Activated B cell treated with CpG ODN at 0.5 μM for 24 hours (primary cell): ENCODE data around the gene SPIN2B. TPM values are rescaled to one million over a fixed set of nuclear protein-coding genes. Genes with fewer than 3 reads are reported as not detected.
"Not testable (repeated sequence)": the region's sequence is repeated elsewhere in the genome, so short reads cannot be mapped to it uniquely, and the experiment has no call there.

Experiments
- ATAC-seq: fragments of 200-7000 bp; cut with Tn5 transposase; one replicate; pipeline ENCODE4 v1.10.0; 2021; ENCODE audit warnings: low read depth, mild to moderate bottlenecking, moderate library complexity
- CTCF ChIA-PET: fragments of 350-600 bp; sonication (Branson Sonifier 250); formaldehyde crosslinking; loops from one replicate; lab custom pipeline; 2021; ENCODE audit warnings: antibody characterized with exemption; lab: Charles Lee
- POLR2A ChIA-PET: fragments of 350-600 bp; sonication (Branson Sonifier 250); formaldehyde crosslinking; loops from one replicate; lab custom pipeline; 2021; ENCODE audit warnings: antibody characterized with exemption; lab: Charles Lee
- DNase-seq: peaks from one replicate; pipeline ENCODE4 v3.0.0; 2022
- H3K27ac Mint-ChIP-seq: one replicate; pipeline ENCODE4 v1.8.0; 2020; ENCODE audit warnings: mixed read lengths
- H3K27me3 Mint-ChIP-seq: one replicate; pipeline ENCODE4 v1.8.0; 2021; ENCODE audit warnings: mixed read lengths
- H3K36me3 Mint-ChIP-seq: one replicate; pipeline ENCODE4 v1.8.0; 2021; ENCODE audit warnings: low read depth, mixed read lengths
- H3K4me1 Mint-ChIP-seq: one replicate; pipeline ENCODE4 v1.8.0; 2021; ENCODE audit warnings: mixed read lengths
- H3K4me3 Mint-ChIP-seq: one replicate; pipeline ENCODE4 v1.8.0; 2020; ENCODE audit warnings: mild to moderate bottlenecking, mixed read lengths
- H3K9me3 Mint-ChIP-seq: one replicate; pipeline ENCODE4 v1.8.0; 2020; ENCODE audit warnings: mixed read lengths
- intact Hi-C: fragments of 100-400 bp; cut with micrococcal nuclease; formaldehyde crosslinking; loops from one replicate; pipeline ENCODE4 v1.15.1; 2024
- total RNA-seq: library from RNA; stranded (reverse); gene quantifications from 2 replicates; pipeline ENCODE4 v1.2.3, GENCODE V29; 2022
- TF ChIP-seq, protein P1 (sequence below): fragments of 200-600 bp; IDR thresholded peaks from one replicate; pipeline ENCODE4 v1.8.0; 2022; ENCODE audit warnings: antibody characterized with exemption, mild to moderate bottlenecking

The SPIN2B gene
- total RNA-seq, 1 donor from 2014 or later, result 16.2 TPM

DNA sequence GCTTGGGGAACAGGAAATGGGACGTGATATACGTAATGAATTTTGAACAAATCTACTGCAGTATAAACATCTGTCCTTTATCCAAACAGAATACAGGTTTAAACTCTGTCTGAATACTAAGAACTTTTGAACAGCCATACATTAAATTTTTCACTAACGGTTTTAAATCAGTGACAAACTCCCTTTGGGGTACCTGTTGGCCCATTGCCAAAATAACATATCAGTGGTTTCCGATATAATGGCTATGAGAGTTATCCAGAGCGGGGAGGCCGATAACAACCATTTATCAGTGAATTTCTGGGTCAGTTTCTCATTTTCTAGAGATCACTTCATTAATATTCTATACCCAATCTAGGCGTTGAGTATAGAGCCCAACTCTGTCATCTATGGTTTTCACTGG lies 10.7 kb upstream of the SPIN2B start:
- no peaks in the 10 kb centered on the region for H3K9me3 Mint-ChIP-seq
- POLR2A ChIA-PET, result no interaction called here
- TF ChIP-seq, protein P1, sequence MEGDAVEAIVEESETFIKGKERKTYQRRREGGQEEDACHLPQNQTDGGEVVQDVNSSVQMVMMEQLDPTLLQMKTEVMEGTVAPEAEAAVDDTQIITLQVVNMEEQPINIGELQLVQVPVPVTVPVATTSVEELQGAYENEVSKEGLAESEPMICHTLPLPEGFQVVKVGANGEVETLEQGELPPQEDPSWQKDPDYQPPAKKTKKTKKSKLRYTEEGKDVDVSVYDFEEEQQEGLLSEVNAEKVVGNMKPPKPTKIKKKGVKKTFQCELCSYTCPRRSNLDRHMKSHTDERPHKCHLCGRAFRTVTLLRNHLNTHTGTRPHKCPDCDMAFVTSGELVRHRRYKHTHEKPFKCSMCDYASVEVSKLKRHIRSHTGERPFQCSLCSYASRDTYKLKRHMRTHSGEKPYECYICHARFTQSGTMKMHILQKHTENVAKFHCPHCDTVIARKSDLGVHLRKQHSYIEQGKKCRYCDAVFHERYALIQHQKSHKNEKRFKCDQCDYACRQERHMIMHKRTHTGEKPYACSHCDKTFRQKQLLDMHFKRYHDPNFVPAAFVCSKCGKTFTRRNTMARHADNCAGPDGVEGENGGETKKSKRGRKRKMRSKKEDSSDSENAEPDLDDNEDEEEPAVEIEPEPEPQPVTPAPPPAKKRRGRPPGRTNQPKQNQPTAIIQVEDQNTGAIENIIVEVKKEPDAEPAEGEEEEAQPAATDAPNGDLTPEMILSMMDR, result no peak
- H3K4me3 Mint-ChIP-seq, result no peak overlapping the region
- DNase-seq (no peak), ATAC-seq (no peak)
- no peaks in the 10 kb centered on the region for H3K27me3 Mint-ChIP-seq
- H3K27ac Mint-ChIP-seq, result no peak overlapping the region
- CTCF ChIA-PET, result no interaction called here
- H3K36me3 Mint-ChIP-seq, result peaks cover 2% of the 10 kb centered on the region
- intact Hi-C loops, result no loop called here
- no peaks in the 10 kb centered on the region for H3K4me1 Mint-ChIP-seq

DNA sequence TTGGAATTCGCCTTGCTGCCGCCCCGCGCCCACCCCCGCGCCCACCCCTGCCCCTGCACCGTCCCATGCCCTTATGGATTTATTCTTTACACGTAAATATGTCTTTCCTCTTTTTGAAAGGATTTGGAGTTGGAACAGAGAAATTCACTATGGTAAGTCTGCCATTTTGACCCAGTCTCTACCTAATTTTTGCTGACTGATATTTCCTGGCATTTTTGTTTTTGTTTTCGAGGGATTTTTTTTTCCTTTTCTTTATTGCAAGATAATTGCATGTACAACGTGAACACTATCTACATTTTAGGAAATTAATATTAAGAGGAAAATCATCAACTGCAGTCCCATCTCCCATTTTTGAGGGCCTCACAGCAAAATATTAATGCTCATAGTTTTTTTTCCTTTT lies 468 bp upstream of the SPIN2B start:
- Mint-ChIP-seq H3K4me1 (peaks cover 22% of the 10 kb centered on the region), H3K9me3 (no peaks in the 10 kb centered on the region), H3K4me3 (peak overlapping the region; percentile 92), H3K36me3 (peaks cover 17% of the 10 kb centered on the region), H3K27me3 (no peaks in the 10 kb centered on the region), H3K27ac (peak overlapping the region; percentile 87)
- intact Hi-C loops, result loop anchor here (1.0 to 5.0 kb wide), 3 partner anchors 126 to 470 kb away; partner anchors contain the start of gene ZXDB
- TF ChIP-seq, protein P1, result no peak
- ChIA-PET POLR2A (no interaction called here), CTCF (no interaction called here)
- DNase-seq, result no peak
- ATAC-seq, result no peak

DNA sequence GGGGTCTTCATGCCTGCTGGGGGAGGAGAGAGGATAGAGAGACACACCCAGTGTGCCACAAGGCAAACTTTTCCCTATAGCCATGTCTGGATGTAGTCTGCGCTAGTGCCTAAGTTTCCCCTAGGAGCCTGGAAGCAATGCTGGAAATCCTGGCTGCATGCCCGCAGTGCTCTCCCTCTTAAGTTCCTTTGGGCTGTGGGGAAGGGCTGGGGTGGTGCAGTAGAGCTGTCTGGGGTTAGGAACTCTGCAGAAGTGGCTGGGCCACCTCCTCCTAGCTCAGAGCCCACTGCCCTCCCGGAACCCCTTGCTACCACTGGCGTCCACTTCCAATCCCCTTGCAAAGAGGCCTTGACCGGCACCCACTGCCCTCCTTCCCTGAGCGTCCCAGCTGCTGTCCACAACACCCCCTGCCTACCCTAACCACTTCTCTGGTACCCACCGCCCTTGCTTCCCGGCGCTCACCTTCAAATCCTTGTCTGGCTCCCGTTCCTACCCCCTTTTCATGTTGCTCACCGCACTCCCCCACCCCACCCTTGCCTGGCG lies 658 bp downstream of the SPIN2B start:
- Mint-ChIP-seq H3K4me1 (peaks cover 22% of the 10 kb centered on the region), H3K4me3 (peak overlapping the region; percentile 92), H3K27ac (peak overlapping the region; percentile 87), H3K36me3 (peaks cover 19% of the 10 kb centered on the region)
- intact Hi-C loops, result loop anchor here (1.0 to 5.0 kb wide), 3 partner anchors 124 to 472 kb away; partner anchors contain the start of gene ZXDB
- CTCF ChIA-PET, H3K27me3 Mint-ChIP-seq, H3K9me3 Mint-ChIP-seq, DNase-seq, ATAC-seq: not testable (repeated sequence)
- POLR2A ChIA-PET, result interaction anchor here (0.7 kb wide), 1 partner anchor 125 kb away, joined by 8 read pairs; the partner anchor contains the start of gene SPIN3

DNA sequence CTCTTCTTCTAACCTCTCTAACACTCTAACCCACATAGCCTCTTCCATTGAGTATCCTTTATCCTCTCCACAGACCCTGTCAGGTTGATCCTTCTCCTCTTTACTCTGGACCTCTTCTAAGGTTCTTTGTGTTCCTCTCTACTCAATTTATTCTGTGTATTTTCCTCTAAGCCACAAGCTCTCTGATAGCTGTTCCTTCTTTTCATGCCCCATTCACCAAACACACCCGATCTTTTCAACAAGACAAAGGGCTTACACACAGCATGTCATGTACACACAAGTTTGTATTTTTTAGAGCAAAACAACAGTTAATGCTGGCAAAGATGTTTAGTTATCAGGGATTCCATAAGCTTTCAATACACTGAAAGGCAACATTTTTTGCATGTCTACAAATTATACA lies 1.9 kb downstream of the SPIN2B start:
- DNase-seq (no peak), ATAC-seq (no peak)
- Mint-ChIP-seq H3K9me3 (no peaks in the 10 kb centered on the region), H3K36me3 (peaks cover 19% of the 10 kb centered on the region), H3K4me1 (peaks cover 12% of the 10 kb centered on the region), H3K27ac (no peak overlapping the region), H3K27me3 (no peaks in the 10 kb centered on the region), H3K4me3 (no peak overlapping the region)
- POLR2A ChIA-PET, result no interaction called here
- intact Hi-C loops, result no loop called here
- CTCF ChIA-PET, result no interaction called here
- TF ChIP-seq, protein P1, result no peak

GRCh38 chrX:57117566-57117965 lies 3.8 kb downstream of the SPIN2B start:
- CTCF ChIA-PET, H3K9me3 Mint-ChIP-seq, intact Hi-C loops, H3K27ac Mint-ChIP-seq, H3K4me3 Mint-ChIP-seq, DNase-seq, H3K27me3 Mint-ChIP-seq, POLR2A ChIA-PET, ATAC-seq: not testable (repeated sequence)
- Mint-ChIP-seq H3K36me3 (peaks cover 19% of the 10 kb centered on the region), H3K4me1 (peaks cover 11% of the 10 kb centered on the region)

DNA sequence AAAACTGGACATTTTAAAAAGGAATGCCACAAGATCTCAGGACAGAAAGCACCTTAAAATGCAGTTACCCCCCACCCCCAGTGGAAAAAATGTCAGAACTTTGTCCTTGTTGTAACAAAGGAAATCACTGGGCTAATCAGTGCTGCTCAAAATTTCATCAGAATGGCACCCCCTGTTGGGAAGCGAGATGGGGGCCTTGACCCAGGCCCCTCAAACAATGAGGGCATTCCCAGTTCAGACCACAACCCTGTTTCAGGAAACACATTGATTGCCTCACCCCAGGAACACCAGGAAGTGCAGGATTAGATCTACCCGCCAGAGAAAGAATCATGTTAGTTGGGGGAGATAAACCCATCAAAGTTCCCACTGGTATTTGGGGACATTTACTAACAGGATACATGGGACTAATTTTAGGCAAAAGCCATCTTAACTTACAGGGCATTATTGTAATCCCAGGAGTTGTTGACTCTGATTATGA lies 16.4 kb downstream of the SPIN2B start:
- no peaks in the 10 kb centered on the region for H3K4me1 Mint-ChIP-seq
- intact Hi-C loops, result no loop called here
- H3K4me3 Mint-ChIP-seq, result no peak overlapping the region
- DNase-seq (no peak), ATAC-seq (no peak)
- H3K27ac Mint-ChIP-seq, result no peak overlapping the region
- ChIA-PET CTCF (no interaction called here), POLR2A (no interaction called here)
- no peaks in the 10 kb centered on the region for H3K27me3 Mint-ChIP-seq
- TF ChIP-seq, protein P1, result no peak
- peaks cover 2% of the 10 kb centered on the region for H3K9me3 Mint-ChIP-seq
- H3K36me3 Mint-ChIP-seq, result peaks cover 39% of the 10 kb centered on the region
